ENCODE data around the gene SCAI.
"Not testable (repeated sequence)": the region's sequence is repeated elsewhere in the genome, so short reads cannot be mapped to it uniquely, and the experiment has no call there.

SCAI gene

DNA sequence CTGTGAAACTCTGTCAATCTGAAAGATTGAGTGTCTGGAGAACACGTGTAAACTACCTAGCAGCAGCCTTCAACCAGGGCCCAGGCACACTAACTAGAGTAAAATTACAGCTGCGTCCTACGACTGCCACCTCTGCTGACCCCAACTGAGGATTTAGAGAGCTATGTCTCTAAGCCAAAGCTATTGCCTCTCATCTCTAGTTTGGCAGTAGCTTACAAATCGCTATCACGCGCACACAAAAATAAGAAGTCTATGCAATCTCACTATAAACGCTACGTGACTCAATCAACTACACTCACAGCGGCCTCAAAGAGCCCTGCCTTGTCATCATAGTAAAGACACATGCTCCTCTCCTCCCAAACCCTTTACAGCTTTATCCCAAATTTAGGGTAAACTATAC lies 37.5 kb upstream of the SCAI start (continued):
- TF ChIP-seq, protein P1, sequence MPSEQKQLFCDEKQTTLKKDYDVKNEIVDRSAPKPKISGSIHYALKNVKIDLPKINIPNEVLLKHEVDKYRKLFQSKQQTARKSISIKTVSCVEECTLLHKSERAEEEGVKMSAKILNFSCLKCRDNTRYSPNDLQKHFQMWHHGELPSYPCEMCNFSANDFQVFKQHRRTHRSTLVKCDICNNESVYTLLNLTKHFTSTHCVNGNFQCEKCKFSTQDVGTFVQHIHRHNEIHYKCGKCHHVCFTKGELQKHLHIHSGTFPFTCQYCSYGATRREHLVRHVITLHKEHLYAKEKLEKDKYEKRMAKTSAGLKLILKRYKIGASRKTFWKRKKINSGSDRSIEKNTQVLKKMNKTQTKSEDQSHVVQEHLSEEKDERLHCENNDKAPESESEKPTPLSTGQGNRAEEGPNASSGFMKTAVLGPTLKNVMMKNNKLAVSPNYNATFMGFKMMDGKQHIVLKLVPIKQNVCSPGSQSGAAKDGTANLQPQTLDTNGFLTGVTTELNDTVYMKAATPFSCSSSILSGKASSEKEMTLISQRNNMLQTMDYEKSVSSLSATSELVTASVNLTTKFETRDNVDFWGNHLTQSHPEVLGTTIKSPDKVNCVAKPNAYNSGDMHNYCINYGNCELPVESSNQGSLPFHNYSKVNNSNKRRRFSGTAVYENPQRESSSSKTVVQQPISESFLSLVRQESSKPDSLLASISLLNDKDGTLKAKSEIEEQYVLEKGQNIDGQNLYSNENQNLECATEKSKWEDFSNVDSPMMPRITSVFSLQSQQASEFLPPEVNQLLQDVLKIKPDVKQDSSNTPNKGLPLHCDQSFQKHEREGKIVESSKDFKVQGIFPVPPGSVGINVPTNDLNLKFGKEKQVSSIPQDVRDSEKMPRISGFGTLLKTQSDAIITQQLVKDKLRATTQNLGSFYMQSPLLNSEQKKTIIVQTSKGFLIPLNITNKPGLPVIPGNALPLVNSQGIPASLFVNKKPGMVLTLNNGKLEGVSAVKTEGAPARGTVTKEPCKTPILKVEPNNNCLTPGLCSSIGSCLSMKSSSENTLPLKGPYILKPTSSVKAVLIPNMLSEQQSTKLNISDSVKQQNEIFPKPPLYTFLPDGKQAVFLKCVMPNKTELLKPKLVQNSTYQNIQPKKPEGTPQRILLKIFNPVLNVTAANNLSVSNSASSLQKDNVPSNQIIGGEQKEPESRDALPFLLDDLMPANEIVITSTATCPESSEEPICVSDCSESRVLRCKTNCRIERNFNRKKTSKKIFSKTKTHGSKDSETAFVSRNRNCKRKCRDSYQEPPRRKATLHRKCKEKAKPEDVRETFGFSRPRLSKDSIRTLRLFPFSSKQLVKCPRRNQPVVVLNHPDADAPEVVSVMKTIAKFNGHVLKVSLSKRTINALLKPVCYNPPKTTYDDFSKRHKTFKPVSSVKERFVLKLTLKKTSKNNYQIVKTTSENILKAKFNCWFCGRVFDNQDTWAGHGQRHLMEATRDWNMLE (tag by site-specific recombination; conservative IDR thresholded peaks at IDR 0.05; ENCODE audit: low read depth): no peak
- TF ChIP-seq ZNF19 (tag by site-specific recombination; IDR thresholded peaks at IDR 0.05; ENCODE audit: low read depth): no peak
- TF ChIP-seq, protein P2, sequence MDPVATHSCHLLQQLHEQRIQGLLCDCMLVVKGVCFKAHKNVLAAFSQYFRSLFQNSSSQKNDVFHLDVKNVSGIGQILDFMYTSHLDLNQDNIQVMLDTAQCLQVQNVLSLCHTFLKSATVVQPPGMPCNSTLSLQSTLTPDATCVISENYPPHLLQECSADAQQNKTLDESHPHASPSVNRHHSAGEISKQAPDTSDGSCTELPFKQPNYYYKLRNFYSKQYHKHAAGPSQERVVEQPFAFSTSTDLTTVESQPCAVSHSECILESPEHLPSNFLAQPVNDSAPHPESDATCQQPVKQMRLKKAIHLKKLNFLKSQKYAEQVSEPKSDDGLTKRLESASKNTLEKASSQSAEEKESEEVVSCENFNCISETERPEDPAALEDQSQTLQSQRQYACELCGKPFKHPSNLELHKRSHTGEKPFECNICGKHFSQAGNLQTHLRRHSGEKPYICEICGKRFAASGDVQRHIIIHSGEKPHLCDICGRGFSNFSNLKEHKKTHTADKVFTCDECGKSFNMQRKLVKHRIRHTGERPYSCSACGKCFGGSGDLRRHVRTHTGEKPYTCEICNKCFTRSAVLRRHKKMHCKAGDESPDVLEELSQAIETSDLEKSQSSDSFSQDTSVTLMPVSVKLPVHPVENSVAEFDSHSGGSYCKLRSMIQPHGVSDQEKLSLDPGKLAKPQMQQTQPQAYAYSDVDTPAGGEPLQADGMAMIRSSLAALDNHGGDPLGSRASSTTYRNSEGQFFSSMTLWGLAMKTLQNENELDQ (tag by site-specific recombination; IDR thresholded peaks at IDR 0.05; ENCODE audit: low read depth): no peak

DNA sequence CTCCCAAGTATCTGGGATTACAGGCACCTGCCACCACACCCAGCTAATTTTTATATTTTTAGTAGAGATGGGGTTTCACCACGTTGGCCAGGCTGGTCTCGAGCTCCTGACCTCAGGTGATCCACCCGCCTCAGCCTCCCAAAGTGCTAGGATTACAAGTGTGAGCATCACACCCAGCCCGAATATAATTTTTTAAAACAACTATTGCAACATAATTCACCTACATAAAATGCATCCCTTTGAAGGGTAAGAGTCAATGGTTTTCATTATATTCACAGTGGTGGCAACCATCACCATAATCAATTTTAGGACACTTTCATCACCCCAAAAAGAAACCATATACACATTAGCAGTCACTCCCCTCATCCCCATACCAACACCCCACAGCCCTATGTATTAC lies 36.4 kb upstream of the SCAI start:
- H3K36me3 ChIP-seq (ENCODE audit: control insufficient read depth in 2 of 2, insufficient read depth in 1 of 2, low read length in 2 of 2); H3K27ac ChIP-seq (ENCODE audit: extremely low read depth, low read depth, low read length); POLR2A ChIA-PET; H3K4me1 ChIP-seq (ENCODE audit: control insufficient read depth, insufficient read depth, low read length); H3K4me3 ChIP-seq (ENCODE audit: low read depth, low read length); H3K9me3 ChIP-seq (ENCODE audit: control insufficient read depth, insufficient read depth, low read depth, low read length): not testable (repeated sequence)
- CTCF ChIA-PET: interaction anchor here (0.7 kb wide), 1 partner anchor 9 kb away, joined by 3 read pairs; no protein-coding TSS in a partner anchor

DNA sequence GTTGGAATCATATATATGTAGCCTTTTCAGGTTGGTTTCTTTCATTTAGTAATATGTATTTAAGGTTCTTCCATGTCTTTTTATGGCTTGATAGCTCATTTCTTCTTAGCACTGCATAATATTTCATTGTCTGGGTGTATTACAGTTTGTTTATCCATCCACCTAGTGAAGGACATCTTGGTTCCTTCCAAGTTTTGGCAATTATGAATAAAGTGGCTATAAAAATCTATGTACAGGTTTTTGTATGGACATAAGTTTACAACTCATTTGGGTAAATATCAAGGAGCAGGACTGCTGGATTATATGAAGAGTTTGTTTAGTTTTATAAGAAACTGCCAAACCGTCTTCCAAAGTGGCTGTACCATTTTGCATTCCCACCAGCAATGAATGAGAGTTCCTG lies 34.6 kb upstream of the SCAI start:
- Histone ChIP-seq H3K27ac (ENCODE audit: extremely low read depth, low read depth, low read length) (no peak overlapping the region), H3K4me3 (ENCODE audit: low read depth, low read length) (no peak overlapping the region), H3K9me3 (ENCODE audit: control insufficient read depth, insufficient read depth, low read depth, low read length) (no peaks in the 10 kb centered on the region), H3K4me1 (ENCODE audit: control insufficient read depth, insufficient read depth, low read length) (no peaks in the 10 kb centered on the region), H3K36me3 (ENCODE audit: control insufficient read depth in 2 of 2, insufficient read depth in 1 of 2, low read length in 2 of 2) (no peaks in the 10 kb centered on the region; a peak in 1 of 3 replicates)
- TF ChIP-seq ZNF112 (tag by site-specific recombination; IDR thresholded peaks at IDR 0.05): no peak
- TF ChIP-seq TCF7L2 (IDR thresholded peaks at IDR 0.05; ENCODE audit: borderline replicate concordance, low read depth, low read length): no peak
- TF ChIP-seq, protein P3, sequence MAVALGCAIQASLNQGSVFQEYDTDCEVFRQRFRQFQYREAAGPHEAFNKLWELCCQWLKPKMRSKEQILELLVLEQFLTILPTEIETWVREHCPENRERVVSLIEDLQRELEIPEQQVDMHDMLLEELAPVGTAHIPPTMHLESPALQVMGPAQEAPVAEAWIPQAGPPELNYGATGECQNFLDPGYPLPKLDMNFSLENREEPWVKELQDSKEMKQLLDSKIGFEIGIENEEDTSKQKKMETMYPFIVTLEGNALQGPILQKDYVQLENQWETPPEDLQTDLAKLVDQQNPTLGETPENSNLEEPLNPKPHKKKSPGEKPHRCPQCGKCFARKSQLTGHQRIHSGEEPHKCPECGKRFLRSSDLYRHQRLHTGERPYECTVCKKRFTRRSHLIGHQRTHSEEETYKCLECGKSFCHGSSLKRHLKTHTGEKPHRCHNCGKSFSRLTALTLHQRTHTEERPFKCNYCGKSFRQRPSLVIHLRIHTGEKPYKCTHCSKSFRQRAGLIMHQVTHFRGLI (tag by site-specific recombination; IDR thresholded peaks at IDR 0.05): no peak
- TF ChIP-seq ZNF292 (tag by site-specific recombination; IDR thresholded peaks at IDR 0.05; ENCODE audit: borderline replicate concordance, low read depth): no peak
- no peak for TF ChIP-seq ZFP37 (tag by site-specific recombination; IDR thresholded peaks at IDR 0.05)
- TF ChIP-seq, protein P4, sequence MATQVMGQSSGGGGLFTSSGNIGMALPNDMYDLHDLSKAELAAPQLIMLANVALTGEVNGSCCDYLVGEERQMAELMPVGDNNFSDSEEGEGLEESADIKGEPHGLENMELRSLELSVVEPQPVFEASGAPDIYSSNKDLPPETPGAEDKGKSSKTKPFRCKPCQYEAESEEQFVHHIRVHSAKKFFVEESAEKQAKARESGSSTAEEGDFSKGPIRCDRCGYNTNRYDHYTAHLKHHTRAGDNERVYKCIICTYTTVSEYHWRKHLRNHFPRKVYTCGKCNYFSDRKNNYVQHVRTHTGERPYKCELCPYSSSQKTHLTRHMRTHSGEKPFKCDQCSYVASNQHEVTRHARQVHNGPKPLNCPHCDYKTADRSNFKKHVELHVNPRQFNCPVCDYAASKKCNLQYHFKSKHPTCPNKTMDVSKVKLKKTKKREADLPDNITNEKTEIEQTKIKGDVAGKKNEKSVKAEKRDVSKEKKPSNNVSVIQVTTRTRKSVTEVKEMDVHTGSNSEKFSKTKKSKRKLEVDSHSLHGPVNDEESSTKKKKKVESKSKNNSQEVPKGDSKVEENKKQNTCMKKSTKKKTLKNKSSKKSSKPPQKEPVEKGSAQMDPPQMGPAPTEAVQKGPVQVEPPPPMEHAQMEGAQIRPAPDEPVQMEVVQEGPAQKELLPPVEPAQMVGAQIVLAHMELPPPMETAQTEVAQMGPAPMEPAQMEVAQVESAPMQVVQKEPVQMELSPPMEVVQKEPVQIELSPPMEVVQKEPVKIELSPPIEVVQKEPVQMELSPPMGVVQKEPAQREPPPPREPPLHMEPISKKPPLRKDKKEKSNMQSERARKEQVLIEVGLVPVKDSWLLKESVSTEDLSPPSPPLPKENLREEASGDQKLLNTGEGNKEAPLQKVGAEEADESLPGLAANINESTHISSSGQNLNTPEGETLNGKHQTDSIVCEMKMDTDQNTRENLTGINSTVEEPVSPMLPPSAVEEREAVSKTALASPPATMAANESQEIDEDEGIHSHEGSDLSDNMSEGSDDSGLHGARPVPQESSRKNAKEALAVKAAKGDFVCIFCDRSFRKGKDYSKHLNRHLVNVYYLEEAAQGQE (tag by site-specific recombination; IDR thresholded peaks at IDR 0.05): no peak
- TF ChIP-seq ZNF777 (tag by site-specific recombination; IDR thresholded peaks at IDR 0.05; ENCODE audit: borderline replicate concordance): no peak
- no peak for TF ChIP-seq ZNF37A (tag by site-specific recombination; IDR thresholded peaks at IDR 0.05)
- TF ChIP-seq, protein P5, sequence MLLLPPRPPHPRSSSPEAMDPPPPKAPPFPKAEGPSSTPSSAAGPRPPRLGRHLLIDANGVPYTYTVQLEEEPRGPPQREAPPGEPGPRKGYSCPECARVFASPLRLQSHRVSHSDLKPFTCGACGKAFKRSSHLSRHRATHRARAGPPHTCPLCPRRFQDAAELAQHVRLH (tag by site-specific recombination; IDR thresholded peaks at IDR 0.05): no peak
- TF ChIP-seq ZNF302 (tag by site-specific recombination; IDR thresholded peaks at IDR 0.05; ENCODE audit: low read depth): no peak
- TF ChIP-seq ZNF670 (tag by site-specific recombination; IDR thresholded peaks at IDR 0.05; ENCODE audit: low read depth): no peak
- TF ChIP-seq, protein P6, sequence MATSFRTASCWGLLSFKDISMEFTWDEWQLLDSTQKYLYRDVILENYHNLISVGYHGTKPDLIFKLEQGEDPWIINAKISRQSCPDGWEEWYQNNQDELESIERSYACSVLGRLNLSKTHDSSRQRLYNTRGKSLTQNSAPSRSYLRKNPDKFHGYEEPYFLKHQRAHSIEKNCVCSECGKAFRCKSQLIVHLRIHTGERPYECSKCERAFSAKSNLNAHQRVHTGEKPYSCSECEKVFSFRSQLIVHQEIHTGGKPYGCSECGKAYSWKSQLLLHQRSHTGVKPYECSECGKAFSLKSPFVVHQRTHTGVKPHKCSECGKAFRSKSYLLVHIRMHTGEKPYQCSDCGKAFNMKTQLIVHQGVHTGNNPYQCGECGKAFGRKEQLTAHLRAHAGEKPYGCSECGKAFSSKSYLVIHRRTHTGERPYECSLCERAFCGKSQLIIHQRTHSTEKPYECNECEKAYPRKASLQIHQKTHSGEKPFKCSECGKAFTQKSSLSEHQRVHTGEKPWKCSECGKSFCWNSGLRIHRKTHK (tag by site-specific recombination; IDR thresholded peaks at IDR 0.05): no peak
- no peak for TF ChIP-seq ZNF354C (tag by site-specific recombination; IDR thresholded peaks at IDR 0.05; ENCODE audit: borderline replicate concordance, low read depth)
- TF ChIP-seq ZBTB20 (tag by site-specific recombination; IDR thresholded peaks at IDR 0.05): no peak
- POLR2A ChIA-PET: no interaction called here
- CTCF ChIA-PET: no interaction called here
